ENCODE results near the gene OR52A1.

OR52A1 gene

GRCh38 chr11:5118893-5119292 lies 35.7 kb downstream of the OR52A1 start:
- no peak for DNase-seq
- H3K36me3 Mint-ChIP-seq (ENCODE audit: insufficient read depth), result no peaks in the 10 kb centered on the region
- H3K4me1 Mint-ChIP-seq (ENCODE audit: low read depth in 2 of 2), result no peaks in the 10 kb centered on the region
- H3K9me3 Mint-ChIP-seq, result peaks cover 0 to 1% of the 10 kb centered on the region in 2 donors
- no peak overlapping the region for H3K27ac Mint-ChIP-seq
- H3K27me3 Mint-ChIP-seq, result peaks cover 23 to 42% of the 10 kb centered on the region in 2 donors
- ATAC-seq (replicated peaks), result no peak
- H3K4me3 Mint-ChIP-seq, result no peak overlapping the region

GRCh38 chr11:5117588-5117987 lies 37.0 kb downstream of the OR52A1 start:
- no peak for ATAC-seq (replicated peaks)
- Mint-ChIP-seq H3K9me3 (peaks cover 0 to 1% of the 10 kb centered on the region in 2 donors), H3K27ac (no peak overlapping the region), H3K4me1 (ENCODE audit: low read depth in 2 of 2) (no peaks in the 10 kb centered on the region), H3K27me3 (peaks cover 28 to 34% of the 10 kb centered on the region in 2 donors), H3K4me3 (no peak overlapping the region), H3K36me3 (ENCODE audit: insufficient read depth) (no peaks in the 10 kb centered on the region)
- no peak for DNase-seq

- DNase-seq, result no peak
- no peaks in the 10 kb centered on the region for H3K36me3 Mint-ChIP-seq (ENCODE audit: insufficient read depth)
- H3K27me3 Mint-ChIP-seq, result peaks cover 28 to 34% of the 10 kb centered on the region in 2 donors
- H3K4me3 Mint-ChIP-seq, result no peak overlapping the region
- no peaks in the 10 kb centered on the region for H3K4me1 Mint-ChIP-seq (ENCODE audit: low read depth in 2 of 2)
- H3K27ac Mint-ChIP-seq, result no peak overlapping the region
- ATAC-seq (replicated peaks), result no peak
- H3K9me3 Mint-ChIP-seq, result peaks cover 0 to 1% of the 10 kb centered on the region in 2 donors
These were observed 39.2 kb downstream of the OR52A1 start for GRCh38 chr11:5115339-5115738.

- H3K4me1 Mint-ChIP-seq (ENCODE audit: low read depth in 2 of 2), result no peaks in the 10 kb centered on the region
- no peaks in the 10 kb centered on the region for H3K36me3 Mint-ChIP-seq (ENCODE audit: insufficient read depth)
- peaks cover 0 to 6% of the 10 kb centered on the region in 2 donors for H3K27me3 Mint-ChIP-seq
- H3K9me3 Mint-ChIP-seq, result no peaks in the 10 kb centered on the region
- DNase-seq, result no peak
- no peak for ATAC-seq (replicated peaks)
- no peak overlapping the region for H3K4me3 Mint-ChIP-seq
- no peak overlapping the region for H3K27ac Mint-ChIP-seq
These were observed 47.3 kb downstream of the OR52A1 start for GRCh38 chr11:5107285-5107684.

GRCh38 chr11:5103066-5103465 lies 51.5 kb downstream of the OR52A1 start:
- no peak for DNase-seq
- ATAC-seq (replicated peaks), result no peak
- Mint-ChIP-seq H3K9me3 (peaks cover 0 to 2% of the 10 kb centered on the region in 2 donors), H3K27ac (no peak overlapping the region), H3K36me3 (ENCODE audit: insufficient read depth) (no peaks in the 10 kb centered on the region), H3K4me3 (no peak overlapping the region), H3K4me1 (ENCODE audit: low read depth in 2 of 2) (no peaks in the 10 kb centered on the region), H3K27me3 (peaks cover 0 to 6% of the 10 kb centered on the region in 2 donors)

- H3K36me3 Mint-ChIP-seq (ENCODE audit: insufficient read depth), result no peaks in the 10 kb centered on the region
- no peak for DNase-seq
- no peak overlapping the region for H3K4me3 Mint-ChIP-seq
- peaks cover 0 to 6% of the 10 kb centered on the region in 2 donors for H3K27me3 Mint-ChIP-seq
- no peak overlapping the region for H3K27ac Mint-ChIP-seq
- peaks cover 0 to 2% of the 10 kb centered on the region in 2 donors for H3K9me3 Mint-ChIP-seq
- no peaks in the 10 kb centered on the region for H3K4me1 Mint-ChIP-seq (ENCODE audit: low read depth in 2 of 2)
- no peak for ATAC-seq (replicated peaks)
These were observed 52.3 kb downstream of the OR52A1 start for GRCh38 chr11:5102246-5102645.

GRCh38 chr11:5096011-5096410 lies 58.5 kb downstream of the OR52A1 start:
- ATAC-seq (replicated peaks), result no peak
- Mint-ChIP-seq H3K27me3 (no peaks in the 10 kb centered on the region), H3K27ac (no peak overlapping the region), H3K9me3 (peaks cover 0 to 2% of the 10 kb centered on the region in 2 donors), H3K36me3 (ENCODE audit: insufficient read depth) (no peaks in the 10 kb centered on the region), H3K4me1 (ENCODE audit: low read depth in 2 of 2) (no peaks in the 10 kb centered on the region), H3K4me3 (no peak overlapping the region)
- no peak for DNase-seq

Measured in effector memory CD8-positive, alpha-beta T cell (primary cell).